ENCODE data around the gene RAD51B.
"Not testable (repeated sequence)": the region's sequence is repeated elsewhere in the genome, so short reads cannot be mapped to it uniquely, and the experiment has no call there.

Gene RAD51B

DNA sequence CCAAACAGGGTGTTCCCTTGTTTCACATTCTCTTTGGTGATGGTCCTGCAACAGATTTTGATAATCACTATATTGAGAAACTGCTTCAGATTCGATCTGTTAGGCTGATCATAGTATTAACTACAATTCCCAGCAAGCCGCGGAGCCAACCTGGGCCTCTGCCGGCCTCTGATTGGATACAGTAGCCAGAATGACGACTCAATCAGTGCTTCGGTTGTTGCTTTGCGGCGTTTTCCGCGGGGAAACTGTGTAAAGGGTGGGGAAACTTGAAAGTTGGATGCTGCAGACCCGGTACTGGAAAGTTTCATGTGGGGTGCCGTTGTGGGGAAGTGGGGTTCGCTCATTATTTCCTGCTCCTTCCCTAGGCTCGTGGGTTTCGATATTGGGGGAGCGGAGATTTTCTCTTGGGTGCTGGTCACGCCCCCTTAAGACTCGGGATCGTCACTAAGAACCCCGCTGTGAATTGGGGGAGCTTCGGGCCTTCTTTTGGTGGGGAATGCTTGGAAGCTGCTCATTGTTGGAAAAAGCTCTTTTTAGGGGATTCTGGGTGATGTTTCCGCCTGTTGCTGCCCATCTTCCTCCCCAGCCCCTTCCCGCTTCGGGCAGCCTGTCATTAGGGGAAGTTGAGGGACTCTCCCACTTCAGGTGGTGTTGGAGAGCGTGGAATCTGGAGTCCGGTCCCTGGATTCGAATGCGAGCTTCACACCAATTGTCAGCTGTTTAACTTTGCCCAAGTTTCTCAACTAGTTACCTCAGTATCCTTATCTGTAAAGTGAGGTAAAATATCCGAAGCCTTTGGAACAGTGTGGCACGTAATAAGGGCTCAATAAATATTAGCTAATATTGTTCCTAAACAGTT lies at the start of gene RAD51B:
RAD51B (plus strand) TSS at position 217 of the 859 bp plus-strand sequence.
- FAIRE-seq: peak; percentile 71

- FAIRE-seq: no peak
Observed at GRCh38 chr14:67773844-67774377, 45.7 kb upstream of the RAD51B start.

DNA sequence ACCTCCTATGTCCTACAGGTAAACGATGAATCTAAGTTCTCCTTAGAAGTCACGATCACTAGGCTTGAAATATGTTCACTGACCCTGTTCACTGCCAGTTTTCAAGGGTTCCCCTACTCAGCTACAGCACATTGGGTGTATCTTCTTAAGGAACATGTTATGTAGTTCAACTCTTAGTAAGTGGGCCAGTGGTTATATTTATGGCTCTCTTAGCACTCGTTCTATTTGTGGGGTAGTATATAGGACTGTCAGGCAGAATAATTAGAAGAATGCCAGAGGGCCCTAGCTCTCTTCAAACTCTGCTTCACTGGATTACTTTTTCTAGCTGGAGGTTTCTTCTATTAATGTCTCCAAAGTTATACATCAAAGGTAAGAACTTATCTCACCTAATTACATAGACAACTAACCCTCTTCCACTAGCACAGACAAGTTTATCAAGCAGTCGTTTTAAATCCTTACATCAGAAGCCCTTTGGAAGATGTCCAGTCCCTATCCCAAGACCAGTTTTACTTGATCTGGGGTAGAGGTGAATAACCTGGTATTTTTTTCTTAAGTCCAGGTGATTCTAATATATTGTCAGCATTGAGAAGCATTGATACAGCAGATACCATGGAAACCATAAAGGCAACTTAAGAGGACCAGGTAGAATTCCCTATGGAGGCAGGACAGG lies 42.8 kb upstream of the RAD51B start:
- no peak for FAIRE-seq

DNA sequence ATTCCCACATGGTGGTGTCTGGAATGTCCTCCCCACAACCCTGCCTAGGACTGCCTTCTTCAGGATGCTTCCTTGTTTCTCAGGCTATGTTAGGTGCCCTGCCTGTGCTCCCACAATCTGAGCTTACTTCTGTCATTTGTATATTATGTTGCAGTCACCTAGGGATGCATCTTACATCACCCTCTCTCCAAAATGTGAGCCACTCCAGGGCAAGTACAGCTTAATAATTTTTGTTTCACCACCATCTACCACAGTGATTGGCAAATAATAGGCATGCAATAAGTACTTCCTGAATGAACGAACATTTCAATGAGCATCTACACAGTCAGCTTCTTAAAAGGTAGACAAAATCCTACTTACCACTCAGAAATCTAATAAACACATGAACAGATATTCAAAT lies 40.8 kb upstream of the RAD51B start:
- no peak for FAIRE-seq

DNA sequence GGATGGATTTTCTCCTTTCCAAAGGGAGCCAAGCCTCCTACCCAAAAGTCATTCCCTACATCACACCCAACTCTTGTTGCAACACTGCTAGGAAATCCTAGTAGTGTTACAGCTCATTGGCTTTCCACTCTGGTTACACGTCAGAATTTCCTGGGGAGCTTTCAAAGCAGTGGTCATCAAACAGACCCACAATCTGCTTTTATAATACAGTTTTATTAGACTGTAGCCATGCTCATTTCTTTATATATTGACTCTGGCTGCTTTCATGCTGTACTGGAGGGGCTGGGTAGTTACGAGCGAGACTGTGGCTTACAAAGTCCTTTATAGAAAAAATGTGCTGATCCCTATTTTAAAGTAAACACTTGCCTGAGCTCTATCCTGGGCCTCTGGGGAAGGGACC lies 37.5 kb upstream of the RAD51B start:
- FAIRE-seq: no peak

DNA sequence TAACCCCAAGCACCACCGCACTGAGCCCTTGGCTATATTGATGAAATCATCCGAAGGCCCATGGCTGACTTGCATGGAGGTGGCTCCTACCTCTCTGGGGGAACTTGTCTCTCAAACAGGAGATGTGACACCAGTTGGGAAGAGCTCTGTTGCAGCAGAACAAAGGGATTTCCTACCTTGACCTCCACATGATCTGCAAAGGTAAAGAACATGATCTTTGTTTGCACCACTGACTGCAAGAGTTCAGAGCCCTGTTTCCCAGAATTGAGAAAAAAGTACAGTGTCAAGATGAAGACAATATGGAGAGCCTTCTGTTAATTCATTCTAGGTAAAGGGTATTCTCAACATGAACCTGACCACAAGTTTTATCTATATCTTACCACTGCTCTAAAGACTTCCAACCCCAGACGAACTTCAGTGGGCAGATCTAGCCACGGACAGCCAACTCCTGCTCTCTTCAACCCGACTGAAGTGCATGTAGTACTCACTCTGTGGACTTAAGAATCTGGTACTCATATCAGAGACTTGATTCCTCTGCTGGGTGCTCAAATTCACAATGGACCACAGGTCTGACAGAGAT lies 35.2 kb upstream of the RAD51B start:
- no peak for FAIRE-seq

GRCh38 chr14:67785270-67786109 lies 34.1 kb upstream of the RAD51B start:
- no peak for FAIRE-seq

DNA sequence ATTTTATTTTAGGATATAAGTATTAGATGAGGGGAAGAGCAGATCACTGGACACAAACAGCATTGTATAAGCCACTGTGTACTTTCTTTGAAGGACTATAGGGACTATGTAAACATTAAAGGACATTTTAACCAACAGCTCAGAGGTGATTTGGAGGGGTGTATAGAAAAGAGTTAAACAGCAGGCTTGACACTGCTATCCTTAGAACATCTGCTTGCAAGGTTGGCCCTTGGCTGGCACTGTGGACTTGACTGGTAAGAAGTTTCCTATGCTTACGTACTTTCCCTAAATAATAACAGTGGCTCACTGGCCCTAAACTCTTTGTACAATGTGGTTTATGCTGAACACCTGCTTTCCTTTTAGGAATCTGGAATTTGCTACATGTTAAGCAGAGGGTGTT lies 31.9 kb upstream of the RAD51B start:
- no peak for FAIRE-seq

DNA sequence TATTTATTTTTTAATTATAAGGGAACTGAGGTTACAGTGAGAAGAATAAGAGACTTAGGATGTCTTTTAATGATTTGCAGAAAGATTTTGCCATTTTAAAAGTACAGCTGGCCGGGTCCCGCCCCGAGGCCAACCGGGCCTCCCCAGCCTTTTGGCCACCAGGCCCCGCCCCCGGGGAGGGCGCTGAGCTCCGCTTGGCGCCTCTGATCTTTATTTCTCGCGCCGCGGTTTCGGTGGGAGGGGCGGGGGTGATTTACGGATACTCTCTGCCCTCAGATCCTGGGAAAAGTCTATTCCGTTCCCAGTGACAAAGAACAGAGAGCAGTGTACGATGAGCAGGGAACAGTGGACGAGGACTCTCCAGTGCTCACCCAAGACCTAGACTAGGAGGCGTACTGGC lies 20.8 kb upstream of the RAD51B start:
- FAIRE-seq: no peak

DNA sequence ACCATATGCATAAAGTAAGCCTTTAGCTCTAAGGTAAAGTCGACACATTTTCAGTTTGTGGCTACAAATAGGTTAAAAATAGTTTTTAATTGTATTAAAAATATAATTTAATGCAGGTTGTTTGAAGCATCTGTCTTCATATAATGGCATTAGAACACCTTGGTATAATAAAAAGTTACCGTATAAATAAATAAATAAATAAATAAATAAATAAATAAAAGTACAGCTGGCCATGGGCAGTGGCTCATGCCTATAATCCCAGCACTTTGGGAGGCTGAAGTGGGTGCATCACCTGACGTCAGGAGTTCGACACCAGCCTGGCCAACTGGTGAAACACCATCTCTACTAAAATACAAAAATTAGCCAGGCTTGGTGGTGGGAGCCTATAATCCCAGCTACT lies 18.8 kb upstream of the RAD51B start:
- FAIRE-seq: no peak

- no peak for FAIRE-seq
Observed at GRCh38 chr14:67806246-67806645, 13.3 kb upstream of the RAD51B start.

GRCh38 chr14:67814821-67815220 lies 4.8 kb upstream of the RAD51B start:
- no peak for FAIRE-seq

DNA sequence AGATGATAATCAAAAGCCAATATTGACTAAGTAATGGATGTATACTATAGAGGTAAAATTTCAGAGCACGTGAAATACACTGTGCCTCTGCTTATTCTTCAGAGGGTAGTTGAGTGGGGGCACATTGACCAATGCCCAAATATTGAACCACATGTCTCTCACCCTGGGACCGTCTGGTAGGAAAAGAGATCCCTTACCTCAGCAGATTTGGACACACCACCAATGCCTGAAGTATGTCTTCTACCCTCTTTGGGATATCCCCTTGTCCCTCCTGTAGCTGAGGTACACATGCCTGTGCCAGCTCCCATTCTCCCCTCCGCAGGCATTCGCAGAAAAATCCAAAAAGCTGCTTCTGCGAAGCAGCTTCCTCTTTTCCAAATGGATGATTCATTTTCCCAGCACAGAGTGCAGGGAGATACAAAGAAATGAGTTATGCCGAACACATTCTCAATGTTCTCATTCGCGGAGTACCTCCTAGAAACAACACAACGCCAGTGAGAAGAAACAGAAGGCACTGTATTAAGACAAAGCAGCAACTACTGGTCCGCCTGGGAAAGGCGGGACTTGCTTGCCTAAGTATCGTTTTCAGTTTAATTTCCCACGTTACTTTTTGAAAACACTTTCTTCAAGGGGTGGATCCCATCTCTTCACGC lies 3.9 kb upstream of the RAD51B start:
- FAIRE-seq: no peak

GRCh38 chr14:67816326-67817002 lies 3.1 kb upstream of the RAD51B start, which contains the start of gene ZFYVE26:
TSS of gene ZFYVE26 (minus strand) at chr14:67816590. CDS start at chr14:67815963, 627 bp downstream.
- FAIRE-seq: no peak

DNA sequence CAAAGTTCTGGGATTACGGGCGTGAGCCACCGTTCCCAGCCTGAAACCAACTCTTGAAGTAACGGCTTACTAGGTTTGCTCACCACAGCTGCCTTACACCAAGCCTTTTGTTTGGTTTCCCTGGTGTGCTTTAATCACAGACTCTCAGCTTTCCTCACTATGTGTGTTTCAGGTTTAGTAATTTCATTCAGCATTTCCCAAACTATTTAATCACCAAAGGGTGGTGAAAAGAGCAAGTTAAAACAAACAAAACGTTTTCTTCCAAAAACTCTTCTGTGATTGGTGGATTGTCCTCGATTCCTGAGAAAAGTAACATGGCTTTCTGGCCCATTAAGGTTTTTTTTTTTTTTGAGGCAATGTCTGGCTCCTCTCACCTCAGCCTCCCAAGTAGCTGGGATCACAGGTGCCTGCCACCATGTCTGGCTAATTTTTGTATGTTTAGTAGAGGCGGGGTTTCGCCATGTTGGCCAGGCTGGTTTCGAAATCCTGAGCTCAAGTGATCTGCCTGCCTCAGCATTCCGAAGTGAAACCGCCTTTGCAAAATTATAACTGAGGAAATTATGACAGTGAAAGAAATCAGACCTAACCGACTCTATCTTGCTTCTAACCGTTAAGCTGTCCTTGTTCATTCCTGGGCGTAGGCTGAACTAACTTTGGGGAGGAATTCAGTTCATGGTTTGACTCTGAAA lies 1.7 kb upstream of the RAD51B start:
- FAIRE-seq: no peak

DNA sequence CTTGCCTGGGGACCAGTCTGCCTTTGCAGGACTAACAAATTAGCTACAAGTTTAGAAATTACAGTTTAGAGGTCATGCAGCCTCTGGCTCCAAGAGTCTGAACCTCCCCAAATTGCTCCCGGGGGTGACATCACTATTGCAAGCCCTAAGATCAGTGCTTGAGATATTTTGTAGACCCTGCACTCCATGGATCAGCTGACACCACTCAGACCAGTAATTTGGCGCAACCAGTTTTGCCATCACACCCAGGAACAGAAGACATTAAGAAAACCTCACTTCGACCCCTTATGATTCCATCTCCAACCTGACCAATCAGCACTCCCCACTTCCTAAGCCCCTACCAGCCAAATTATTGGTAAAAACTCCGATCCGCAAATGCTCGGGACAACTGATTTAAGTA lies 1.1 kb upstream of the RAD51B start:
- not testable (repeated sequence) for FAIRE-seq

DNA sequence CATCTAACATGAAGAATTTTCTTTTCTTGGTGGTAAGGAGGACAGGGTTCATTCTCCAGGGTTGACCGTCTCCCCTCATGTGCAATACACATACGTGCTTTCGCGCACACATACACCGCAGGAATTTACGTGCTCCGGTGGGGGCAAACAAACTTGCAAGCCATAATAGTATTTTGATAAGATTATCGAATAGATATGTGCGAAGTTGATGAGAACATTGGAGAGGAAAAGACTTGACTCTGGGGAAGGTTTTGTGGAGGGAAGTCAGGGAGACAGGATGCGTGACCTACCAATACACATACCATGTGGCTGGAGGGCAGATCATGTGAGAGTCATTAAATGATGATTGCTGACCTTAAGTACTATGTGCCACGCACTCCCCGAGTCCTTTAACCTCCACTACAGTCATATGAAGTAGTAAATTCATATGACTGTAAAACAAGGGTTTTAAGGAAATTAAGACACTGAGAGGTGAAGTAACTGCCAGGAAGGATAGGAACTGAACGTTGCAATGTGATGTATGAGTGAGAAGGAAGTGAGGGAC lies 921 bp downstream of the RAD51B start:
- FAIRE-seq: no peak

DNA sequence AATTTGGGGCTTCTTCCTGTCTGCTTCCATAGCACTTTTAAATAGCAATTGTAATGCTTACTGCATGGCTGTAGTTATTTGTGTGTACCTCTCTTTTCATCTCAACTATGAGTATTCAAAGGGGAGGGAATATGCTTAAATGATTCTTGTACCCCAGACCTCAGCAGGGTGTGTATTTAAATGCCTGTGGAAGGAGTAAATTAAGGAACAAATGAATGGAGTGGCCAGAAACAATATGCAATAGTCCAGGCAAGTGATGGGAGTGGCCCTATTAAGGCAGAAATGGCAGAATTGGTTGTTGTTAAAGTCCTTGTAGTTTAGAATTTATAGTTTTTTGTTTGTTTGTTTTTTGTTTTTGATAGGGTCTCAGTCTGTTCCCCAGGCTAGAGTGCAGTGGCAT lies 1.5 kb downstream of the RAD51B start:
- FAIRE-seq: no peak

DNA sequence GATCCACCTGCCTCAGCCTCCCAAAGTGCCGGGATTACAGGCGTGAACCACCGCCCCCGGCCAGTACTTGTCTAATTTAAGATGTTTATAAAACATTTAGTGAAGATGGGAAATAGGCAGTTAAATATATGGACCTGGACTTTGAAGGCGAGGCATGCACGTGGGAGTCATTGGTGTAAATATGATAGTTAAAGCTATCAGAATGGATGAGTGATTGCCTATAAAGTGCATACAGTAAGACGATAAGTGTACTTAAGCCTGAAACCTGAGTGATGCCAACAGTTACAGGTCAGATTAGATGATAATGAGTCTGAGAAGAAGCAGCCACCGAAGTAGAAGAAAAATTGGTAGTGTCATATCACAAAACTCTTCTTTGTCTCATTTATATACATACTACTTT lies 11.5 kb downstream of the RAD51B start:
- no peak for FAIRE-seq

DNA sequence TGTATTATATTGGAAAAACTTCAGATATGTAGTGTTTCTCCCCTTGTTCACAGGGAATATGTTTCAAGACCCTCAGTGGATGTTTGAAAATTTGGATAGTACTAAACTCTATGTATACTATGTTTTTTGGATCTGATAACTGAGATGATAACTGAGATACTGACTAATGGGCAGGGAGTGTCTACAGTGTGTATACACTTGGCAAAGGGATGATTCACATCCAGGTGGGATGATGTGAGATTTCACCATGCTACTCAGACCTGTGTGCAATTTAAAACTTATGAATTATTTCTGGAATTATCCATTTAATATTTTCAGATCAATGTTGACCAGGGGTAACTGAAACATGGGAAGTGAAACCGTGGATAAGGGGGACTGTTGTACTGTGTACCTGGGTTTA lies 13.8 kb downstream of the RAD51B start:
- FAIRE-seq: no peak

GRCh38 chr14:67835596-67835995 lies 16.0 kb downstream of the RAD51B start:
- no peak for FAIRE-seq
